Measurements from ENCODE around the gene PRSS8. TPM values are rescaled to one million over a fixed set of nuclear protein-coding genes. Genes with fewer than 3 reads are reported as not detected.

PRSS8 gene
- total RNA-seq, 1 experiment from 2014 or later, result 128 TPM

DNA sequence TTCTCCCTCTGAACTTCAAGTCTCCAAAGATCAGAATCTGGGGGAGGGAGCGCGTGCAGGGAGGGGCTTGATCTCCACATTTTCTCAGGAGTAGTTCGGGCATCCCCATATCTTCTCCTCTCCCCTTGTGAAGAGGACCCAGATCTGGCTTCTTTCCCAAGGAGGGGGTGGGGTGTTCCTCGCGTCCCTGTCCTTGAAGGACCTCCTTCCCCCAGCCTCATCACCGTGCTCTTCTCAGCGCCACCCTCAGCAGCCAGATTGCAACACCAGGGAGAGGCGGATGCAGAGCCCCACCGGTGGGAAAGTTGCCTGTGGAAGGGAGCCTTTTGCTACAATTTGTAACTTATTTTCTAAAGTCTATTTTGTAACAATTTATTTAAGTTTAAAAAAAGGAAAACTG, 52.4 kb downstream of the PRSS8 start:
- DNase-seq (ENCODE audit: low spot score), result no peak

DNA sequence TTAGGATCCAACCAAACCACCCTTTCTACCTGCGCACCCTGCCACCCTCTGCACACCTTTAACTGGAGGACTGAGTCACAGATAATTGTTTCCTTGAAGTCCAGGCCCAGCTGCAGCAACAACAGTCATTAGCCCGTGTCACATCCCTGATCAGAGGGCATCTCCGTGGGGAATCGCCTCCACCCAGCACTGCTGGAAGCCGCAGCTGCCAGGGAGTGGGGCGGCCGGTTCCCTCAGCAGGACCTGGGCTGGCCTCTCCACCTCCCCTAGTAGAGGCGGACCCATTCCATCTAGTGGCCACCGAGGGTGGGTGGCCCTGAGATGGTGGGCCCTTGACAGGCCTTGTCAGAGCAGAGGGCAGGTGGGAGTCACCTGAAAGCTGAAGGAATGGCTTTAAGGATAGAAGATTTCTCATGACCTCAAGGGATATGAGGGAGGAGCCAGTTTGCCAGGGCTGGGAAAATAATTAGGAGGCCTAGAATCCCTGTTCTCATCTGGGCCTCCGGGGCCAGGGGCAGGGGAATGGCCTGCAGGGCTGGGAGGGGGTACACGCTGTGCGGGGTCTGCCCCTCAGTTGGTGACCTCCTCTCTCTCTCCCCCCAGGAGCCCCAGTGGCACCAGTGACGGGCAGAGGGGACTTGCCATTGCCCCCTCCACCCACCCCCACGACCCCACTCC, 53.0 kb downstream of the PRSS8 start:
- no peak for DNase-seq (ENCODE audit: low spot score)

Small RNA genes within 50 kb of the gene (small RNA-seq; reads per million reads assigned to genes)
- gene AC009088.4 (not detected), gene NDUFA3P6 (not detected)

Other genes starting within 250 kb of the PRSS8 start
- 28.3 and 34.3 TPM in 2 replicates for gene BCL7C, start 241.7 kb downstream of the PRSS8 start, total RNA-seq (2014; rRNA removed; shearing (Covaris generic))
- gene CTF1, start 239.1 kb downstream of the PRSS8 start, total RNA-seq (2014; rRNA removed; shearing (Covaris generic)), result not detected in 2 replicates
- gene FBXL19, start 212.2 kb downstream of the PRSS8 start, total RNA-seq (2014; rRNA removed; shearing (Covaris generic)), result 42.6 and 43.3 TPM in 2 replicates
- 16.9 and 22.9 TPM in 2 replicates for gene ORAI3, start 186.7 kb downstream of the PRSS8 start, total RNA-seq (2014; rRNA removed; shearing (Covaris generic))
- 7.7 and 9.8 TPM in 2 replicates for gene SETD1A, start 178.0 kb downstream of the PRSS8 start, total RNA-seq (2014; rRNA removed; shearing (Covaris generic))
- 24.7 and 28.9 TPM in 2 replicates for gene HSD3B7, start 150.5 kb downstream of the PRSS8 start, total RNA-seq (2014; rRNA removed; shearing (Covaris generic))
- not detected in 2 replicates for gene STX1B, start 125.1 kb downstream of the PRSS8 start, total RNA-seq (2014; rRNA removed; shearing (Covaris generic))
- 17.1 and 17.9 TPM in 2 replicates for gene STX4, start 102.2 kb downstream of the PRSS8 start, total RNA-seq (2014; rRNA removed; shearing (Covaris generic))
- gene ZNF668, start 61.5 kb downstream of the PRSS8 start, total RNA-seq (2014; rRNA removed; shearing (Covaris generic)), result 21.6 and 29.8 TPM in 2 replicates
- 18.4 and 22.0 TPM in 2 replicates for gene ZNF646, start 61.3 kb downstream of the PRSS8 start, total RNA-seq (2014; rRNA removed; shearing (Covaris generic))
- gene PRSS53, start 46.8 kb downstream of the PRSS8 start, total RNA-seq (2014; rRNA removed; shearing (Covaris generic)), result 1.3 and 3.7 TPM in 2 replicates
- gene VKORC1, start 40.9 kb downstream of the PRSS8 start, total RNA-seq (2014; rRNA removed; shearing (Covaris generic)), result 72.3 and 74.4 TPM in 2 replicates
- 53.2 and 56.3 TPM in 2 replicates for gene BCKDK, start 27.3 kb downstream of the PRSS8 start, total RNA-seq (2014; rRNA removed; shearing (Covaris generic))
- 50.1 and 55.7 TPM in 2 replicates for gene KAT8, start 18.1 kb downstream of the PRSS8 start, total RNA-seq (2014; rRNA removed; shearing (Covaris generic))
- gene PRSS36, start 14.3 kb upstream of the PRSS8 start, total RNA-seq (2014; rRNA removed; shearing (Covaris generic)), result 2.3 and 4.1 TPM in 2 replicates
- gene FUS, start 44.4 kb upstream of the PRSS8 start, total RNA-seq (2014; rRNA removed; shearing (Covaris generic)), result 34.0 and 36.5 TPM in 2 replicates
- gene PYCARD, start 67.0 kb upstream of the PRSS8 start, total RNA-seq (2014; rRNA removed; shearing (Covaris generic)), result 118 and 130 TPM in 2 replicates
- gene TRIM72, start 78.4 kb upstream of the PRSS8 start, total RNA-seq (2014; rRNA removed; shearing (Covaris generic)), result 0.23 and 0.84 TPM in 2 replicates
- not detected in 2 replicates for gene PYDC1, start 81.4 kb upstream of the PRSS8 start, total RNA-seq (2014; rRNA removed; shearing (Covaris generic))
- gene ITGAM, start 124.2 kb upstream of the PRSS8 start, total RNA-seq (2014; rRNA removed; shearing (Covaris generic)), result 4.3 and 5.1 TPM in 2 replicates
- 0.15 and 0.26 TPM in 2 replicates for gene ITGAX, start 219.4 kb upstream of the PRSS8 start, total RNA-seq (2014; rRNA removed; shearing (Covaris generic))

All from HT-29 (cell line).